Measurements from ENCODE around the gene MAML2. TPM values are rescaled to one million over a fixed set of nuclear protein-coding genes. Genes with fewer than 3 reads are reported as not detected.

The MAML2 gene
- total and polyA plus RNA-seq, 9 of the 15 experiments (the other 6 are each of a cell fraction or from before 2014, with no cell fraction given) = 0.79 to 6.8 (median 4.8) TPM

- TF ChIP-seq, protein P1, sequence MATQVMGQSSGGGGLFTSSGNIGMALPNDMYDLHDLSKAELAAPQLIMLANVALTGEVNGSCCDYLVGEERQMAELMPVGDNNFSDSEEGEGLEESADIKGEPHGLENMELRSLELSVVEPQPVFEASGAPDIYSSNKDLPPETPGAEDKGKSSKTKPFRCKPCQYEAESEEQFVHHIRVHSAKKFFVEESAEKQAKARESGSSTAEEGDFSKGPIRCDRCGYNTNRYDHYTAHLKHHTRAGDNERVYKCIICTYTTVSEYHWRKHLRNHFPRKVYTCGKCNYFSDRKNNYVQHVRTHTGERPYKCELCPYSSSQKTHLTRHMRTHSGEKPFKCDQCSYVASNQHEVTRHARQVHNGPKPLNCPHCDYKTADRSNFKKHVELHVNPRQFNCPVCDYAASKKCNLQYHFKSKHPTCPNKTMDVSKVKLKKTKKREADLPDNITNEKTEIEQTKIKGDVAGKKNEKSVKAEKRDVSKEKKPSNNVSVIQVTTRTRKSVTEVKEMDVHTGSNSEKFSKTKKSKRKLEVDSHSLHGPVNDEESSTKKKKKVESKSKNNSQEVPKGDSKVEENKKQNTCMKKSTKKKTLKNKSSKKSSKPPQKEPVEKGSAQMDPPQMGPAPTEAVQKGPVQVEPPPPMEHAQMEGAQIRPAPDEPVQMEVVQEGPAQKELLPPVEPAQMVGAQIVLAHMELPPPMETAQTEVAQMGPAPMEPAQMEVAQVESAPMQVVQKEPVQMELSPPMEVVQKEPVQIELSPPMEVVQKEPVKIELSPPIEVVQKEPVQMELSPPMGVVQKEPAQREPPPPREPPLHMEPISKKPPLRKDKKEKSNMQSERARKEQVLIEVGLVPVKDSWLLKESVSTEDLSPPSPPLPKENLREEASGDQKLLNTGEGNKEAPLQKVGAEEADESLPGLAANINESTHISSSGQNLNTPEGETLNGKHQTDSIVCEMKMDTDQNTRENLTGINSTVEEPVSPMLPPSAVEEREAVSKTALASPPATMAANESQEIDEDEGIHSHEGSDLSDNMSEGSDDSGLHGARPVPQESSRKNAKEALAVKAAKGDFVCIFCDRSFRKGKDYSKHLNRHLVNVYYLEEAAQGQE (IDR thresholded peaks at IDR 0.05; ENCODE audit: borderline replicate concordance) = peak; percentile 58; the same call in 1 of the 2 replicates
- TF ChIP-seq, protein P1 (CRISPR knock-in tag; IDR thresholded peaks at IDR 0.05; ENCODE audit: low read depth) = no peak
- TF ChIP-seq ATF1 (CRISPR knock-in tag; IDR thresholded peaks at IDR 0.05) (no peak), ATF1 (tag; IDR thresholded peaks at IDR 0.05) (peak; percentile 60), SOX6 (IDR thresholded peaks at IDR 0.05) (0 out of 2 replicates have a peak, but pooled peaks have one; percentile 24), ZNF668 (CRISPR knock-in tag; IDR thresholded peaks at IDR 0.05) (no peak), YY1 (IDR thresholded peaks at IDR 0.05; ENCODE audit: borderline replicate concordance in 1 of 3, control insufficient read depth in 1 of 3, extremely low read depth in 1 of 3, insufficient read depth in 3 of 3, insufficient read length in 1 of 3, insufficient replicate concordance in 2 of 3, low read depth in 1 of 3, low read length in 2 of 3) (peak in 1 of 3 experiments; percentile 28), ZNF75A (CRISPR knock-in tag; IDR thresholded peaks at IDR 0.05) (no peak), ZNF274 (IDR thresholded peaks at IDR 0.05; ENCODE audit: borderline replicate concordance, low read depth, low read length) (no peak), EHMT2 (IDR thresholded peaks at IDR 0.05) (no peak), ZNF644 (tag; IDR thresholded peaks at IDR 0.05; ENCODE audit: low read depth) (no peak), ILK (tag; IDR thresholded peaks at IDR 0.05; ENCODE audit: borderline replicate concordance, low read depth) (no peak), CEBPB (tag; IDR thresholded peaks at IDR 0.05) (no peak), ZZZ3 (IDR thresholded peaks at IDR 0.05) (no peak), STAT5B (CRISPR knock-in tag; IDR thresholded peaks at IDR 0.05) (no peak), PRMT5 (CRISPR knock-in tag; IDR thresholded peaks at IDR 0.05) (no peak), ZNF584 (CRISPR knock-in tag; IDR thresholded peaks at IDR 0.05; ENCODE audit: low read depth) (peak; percentile 67; the same call in 1 of the 2 replicates), ZC3H11A (IDR thresholded peaks at IDR 0.05; ENCODE audit: low read depth, low read length) (no peak)
- TF ChIP-seq, protein P2, sequence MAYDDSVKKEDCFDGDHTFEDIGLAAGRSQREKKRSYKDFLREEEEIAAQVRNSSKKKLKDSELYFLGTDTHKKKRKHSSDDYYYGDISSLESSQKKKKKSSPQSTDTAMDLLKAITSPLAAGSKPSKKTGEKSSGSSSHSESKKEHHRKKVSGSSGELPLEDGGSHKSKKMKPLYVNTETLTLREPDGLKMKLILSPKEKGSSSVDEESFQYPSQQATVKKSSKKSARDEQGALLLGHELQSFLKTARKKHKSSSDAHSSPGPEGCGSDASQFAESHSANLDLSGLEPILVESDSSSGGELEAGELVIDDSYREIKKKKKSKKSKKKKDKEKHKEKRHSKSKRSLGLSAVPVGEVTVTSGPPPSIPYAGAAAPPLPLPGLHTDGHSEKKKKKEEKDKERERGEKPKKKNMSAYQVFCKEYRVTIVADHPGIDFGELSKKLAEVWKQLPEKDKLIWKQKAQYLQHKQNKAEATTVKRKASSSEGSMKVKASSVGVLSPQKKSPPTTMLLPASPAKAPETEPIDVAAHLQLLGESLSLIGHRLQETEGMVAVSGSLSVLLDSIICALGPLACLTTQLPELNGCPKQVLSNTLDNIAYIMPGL (CRISPR knock-in tag; IDR thresholded peaks at IDR 0.05) = no peak
Observed at GRCh38 chr11:96155627-96156378, 187.2 kb downstream of the MAML2 start (continued).

Data from K562 (cell line).